ENCODE data around the gene PTK6.

The PTK6 gene

DNA sequence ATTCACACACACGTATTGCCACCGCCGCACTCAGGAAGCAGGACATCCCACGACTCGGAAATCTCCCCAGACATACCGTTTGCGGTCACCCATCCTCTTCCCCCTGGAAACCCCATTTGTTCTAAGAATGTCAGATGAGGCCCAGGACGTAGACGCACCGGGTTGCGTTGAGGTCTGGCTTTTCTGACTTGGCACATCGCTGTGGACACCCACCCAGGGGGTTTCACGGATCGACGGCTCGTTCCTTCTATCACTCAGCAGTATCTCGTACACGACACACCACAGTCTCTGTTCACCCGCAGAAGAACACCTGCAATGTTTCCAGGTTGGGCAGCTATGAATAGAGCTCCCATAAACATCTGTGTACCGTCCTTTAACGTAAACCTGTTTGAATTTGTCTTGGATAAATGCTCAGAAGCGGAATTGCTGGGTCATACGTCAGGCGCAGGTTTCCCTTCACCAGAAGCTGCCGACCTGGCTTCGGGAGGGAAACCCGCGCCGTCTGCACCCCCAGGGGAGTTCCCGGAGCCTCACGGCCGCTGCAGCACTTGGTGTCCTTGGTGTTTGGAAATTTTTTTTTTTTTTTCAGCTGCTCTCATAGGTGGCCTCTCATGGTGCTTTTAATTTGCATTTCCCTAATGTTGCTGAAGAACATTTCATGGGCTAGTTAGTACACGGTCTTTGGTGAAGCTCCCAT is 29.0 kb downstream of the PTK6 start:
- no peak for ATAC-seq
- TF ChIP-seq ZFP3 (CRISPR knock-in tag; IDR thresholded peaks at IDR 0.05) (no peak), TOX (CRISPR knock-in tag; IDR thresholded peaks at IDR 0.05; ENCODE audit: borderline replicate concordance) (no peak), POU6F1 (CRISPR knock-in tag; IDR thresholded peaks at IDR 0.05; ENCODE audit: borderline replicate concordance, low read depth) (no peak)

DNA sequence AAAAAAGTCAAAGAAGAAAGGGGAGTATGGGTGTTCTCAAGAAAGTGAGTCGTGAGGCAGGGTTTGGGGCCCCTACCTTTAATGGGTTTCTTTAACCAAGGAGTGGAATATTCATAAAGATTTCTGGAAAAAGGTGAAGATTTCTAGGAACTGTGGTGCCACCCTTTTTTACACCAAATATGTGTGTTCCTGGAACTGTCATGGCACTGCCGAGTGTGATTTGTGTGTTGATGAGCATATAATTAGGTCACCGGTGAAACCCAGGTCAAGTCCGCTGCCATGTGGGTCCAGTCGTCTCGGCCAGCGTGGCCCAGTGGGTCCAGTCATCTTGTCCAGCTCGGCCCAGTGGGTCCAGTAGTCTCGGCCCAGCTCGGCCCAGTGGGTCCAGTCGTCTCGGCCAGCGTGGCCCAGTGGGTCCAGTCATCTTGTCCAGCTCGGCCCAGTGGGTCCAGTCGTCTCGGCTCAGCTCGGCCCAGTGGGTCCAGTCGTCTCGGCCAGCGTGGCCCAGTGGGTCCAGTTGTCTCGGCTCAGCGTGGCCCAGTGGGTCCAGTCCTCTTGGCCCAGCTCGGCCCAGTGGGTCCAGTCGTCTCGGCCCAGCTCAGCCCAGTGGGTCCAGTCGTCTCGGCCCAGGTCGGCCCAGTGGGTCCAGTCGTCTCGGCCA is 30.0 kb downstream of the PTK6 start:
- ATAC-seq: no peak
- no peak for TF ChIP-seq ZFP3 (CRISPR knock-in tag; IDR thresholded peaks at IDR 0.05)
- no peak for TF ChIP-seq GLIS3 (CRISPR knock-in tag; IDR thresholded peaks at IDR 0.05)
- TF ChIP-seq ISL1 (CRISPR knock-in tag; IDR thresholded peaks at IDR 0.05): no peak
- no peak for TF ChIP-seq CREB5 (CRISPR knock-in tag; IDR thresholded peaks at IDR 0.05; ENCODE audit: low read depth)
- TF ChIP-seq ARNTL (CRISPR knock-in tag; IDR thresholded peaks at IDR 0.05; ENCODE audit: borderline replicate concordance, low read depth): no peak
- TF ChIP-seq, protein P1, sequence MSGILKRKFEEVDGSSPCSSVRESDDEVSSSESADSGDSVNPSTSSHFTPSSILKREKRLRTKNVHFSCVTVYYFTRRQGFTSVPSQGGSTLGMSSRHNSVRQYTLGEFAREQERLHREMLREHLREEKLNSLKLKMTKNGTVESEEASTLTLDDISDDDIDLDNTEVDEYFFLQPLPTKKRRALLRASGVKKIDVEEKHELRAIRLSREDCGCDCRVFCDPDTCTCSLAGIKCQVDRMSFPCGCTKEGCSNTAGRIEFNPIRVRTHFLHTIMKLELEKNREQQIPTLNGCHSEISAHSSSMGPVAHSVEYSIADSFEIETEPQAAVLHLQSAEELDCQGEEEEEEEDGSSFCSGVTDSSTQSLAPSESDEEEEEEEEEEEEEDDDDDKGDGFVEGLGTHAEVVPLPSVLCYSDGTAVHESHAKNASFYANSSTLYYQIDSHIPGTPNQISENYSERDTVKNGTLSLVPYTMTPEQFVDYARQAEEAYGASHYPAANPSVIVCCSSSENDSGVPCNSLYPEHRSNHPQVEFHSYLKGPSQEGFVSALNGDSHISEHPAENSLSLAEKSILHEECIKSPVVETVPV (CRISPR knock-in tag; IDR thresholded peaks at IDR 0.05): no peak
- TF ChIP-seq POU6F1 (CRISPR knock-in tag; IDR thresholded peaks at IDR 0.05; ENCODE audit: borderline replicate concordance, low read depth): no peak
- TF ChIP-seq ZC3H10 (CRISPR knock-in tag; IDR thresholded peaks at IDR 0.05): no peak
- no peak for TF ChIP-seq SNAI2 (CRISPR knock-in tag; IDR thresholded peaks at IDR 0.05)
- TF ChIP-seq OSR1 (CRISPR knock-in tag; IDR thresholded peaks at IDR 0.05): no peak
- TF ChIP-seq TCF4 (CRISPR knock-in tag; IDR thresholded peaks at IDR 0.05; ENCODE audit: borderline replicate concordance): no peak
- TF ChIP-seq ZFP30 (CRISPR knock-in tag; IDR thresholded peaks at IDR 0.05): no peak
- no peak for TF ChIP-seq ZNF565 (CRISPR knock-in tag; conservative IDR thresholded peaks at IDR 0.05; ENCODE audit: low read depth)
- no peak for TF ChIP-seq TOX (CRISPR knock-in tag; IDR thresholded peaks at IDR 0.05; ENCODE audit: borderline replicate concordance)
- TF ChIP-seq ZNF70 (CRISPR knock-in tag; IDR thresholded peaks at IDR 0.05): no peak
- TF ChIP-seq, protein P2, sequence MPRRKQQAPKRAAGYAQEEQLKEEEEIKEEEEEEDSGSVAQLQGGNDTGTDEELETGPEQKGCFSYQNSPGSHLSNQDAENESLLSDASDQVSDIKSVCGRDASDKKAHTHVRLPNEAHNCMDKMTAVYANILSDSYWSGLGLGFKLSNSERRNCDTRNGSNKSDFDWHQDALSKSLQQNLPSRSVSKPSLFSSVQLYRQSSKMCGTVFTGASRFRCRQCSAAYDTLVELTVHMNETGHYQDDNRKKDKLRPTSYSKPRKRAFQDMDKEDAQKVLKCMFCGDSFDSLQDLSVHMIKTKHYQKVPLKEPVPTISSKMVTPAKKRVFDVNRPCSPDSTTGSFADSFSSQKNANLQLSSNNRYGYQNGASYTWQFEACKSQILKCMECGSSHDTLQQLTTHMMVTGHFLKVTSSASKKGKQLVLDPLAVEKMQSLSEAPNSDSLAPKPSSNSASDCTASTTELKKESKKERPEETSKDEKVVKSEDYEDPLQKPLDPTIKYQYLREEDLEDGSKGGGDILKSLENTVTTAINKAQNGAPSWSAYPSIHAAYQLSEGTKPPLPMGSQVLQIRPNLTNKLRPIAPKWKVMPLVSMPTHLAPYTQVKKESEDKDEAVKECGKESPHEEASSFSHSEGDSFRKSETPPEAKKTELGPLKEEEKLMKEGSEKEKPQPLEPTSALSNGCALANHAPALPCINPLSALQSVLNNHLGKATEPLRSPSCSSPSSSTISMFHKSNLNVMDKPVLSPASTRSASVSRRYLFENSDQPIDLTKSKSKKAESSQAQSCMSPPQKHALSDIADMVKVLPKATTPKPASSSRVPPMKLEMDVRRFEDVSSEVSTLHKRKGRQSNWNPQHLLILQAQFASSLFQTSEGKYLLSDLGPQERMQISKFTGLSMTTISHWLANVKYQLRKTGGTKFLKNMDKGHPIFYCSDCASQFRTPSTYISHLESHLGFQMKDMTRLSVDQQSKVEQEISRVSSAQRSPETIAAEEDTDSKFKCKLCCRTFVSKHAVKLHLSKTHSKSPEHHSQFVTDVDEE (CRISPR knock-in tag; IDR thresholded peaks at IDR 0.05): no peak
- TF ChIP-seq ZNF8 (CRISPR knock-in tag; IDR thresholded peaks at IDR 0.05): no peak
- no peak for TF ChIP-seq PPARA (CRISPR knock-in tag; IDR thresholded peaks at IDR 0.05; ENCODE audit: borderline replicate concordance)

DNA sequence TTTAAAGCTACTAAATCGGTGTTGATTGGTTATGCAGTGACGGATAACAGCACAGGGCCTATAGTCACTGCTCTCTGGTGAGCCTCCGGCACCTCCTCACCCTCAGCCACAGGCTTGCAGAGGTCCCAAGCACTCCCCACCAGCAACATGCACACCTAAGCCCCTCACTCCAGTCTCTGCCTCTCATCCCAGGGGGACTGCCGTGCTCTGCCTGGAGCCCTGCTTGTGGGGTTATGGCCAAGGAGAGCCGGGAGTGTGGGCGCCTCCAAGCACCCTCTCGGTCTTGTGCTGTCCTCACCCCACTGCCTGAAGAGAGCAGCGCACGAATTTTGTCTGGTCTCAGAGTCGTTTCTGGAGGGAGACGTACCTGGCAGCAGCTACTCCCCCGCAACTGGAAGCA is 31.5 kb downstream of the PTK6 start:
- no peak for ATAC-seq
- TF ChIP-seq ZFP3 (CRISPR knock-in tag; IDR thresholded peaks at IDR 0.05) (no peak), RARB (CRISPR knock-in tag; IDR thresholded peaks at IDR 0.05) (no peak), PATZ1 (CRISPR knock-in tag; IDR thresholded peaks at IDR 0.05; ENCODE audit: borderline replicate concordance) (no peak), ISL1 (CRISPR knock-in tag; IDR thresholded peaks at IDR 0.05) (no peak)
